ENCODE data around the gene HSPG2. TPM values are rescaled to one million over a fixed set of nuclear protein-coding genes. Genes with fewer than 3 reads are reported as not detected.
A peak's percentile ranks its signal among the peaks of the same experiment; 100 is the strongest.

The HSPG2 gene
- total and polyA plus RNA-seq, 9 of the 15 experiments (the other 6 are each of a cell fraction or from before 2014, with no cell fraction given), result 0.14 to 160 (median 15.7) TPM

DNA sequence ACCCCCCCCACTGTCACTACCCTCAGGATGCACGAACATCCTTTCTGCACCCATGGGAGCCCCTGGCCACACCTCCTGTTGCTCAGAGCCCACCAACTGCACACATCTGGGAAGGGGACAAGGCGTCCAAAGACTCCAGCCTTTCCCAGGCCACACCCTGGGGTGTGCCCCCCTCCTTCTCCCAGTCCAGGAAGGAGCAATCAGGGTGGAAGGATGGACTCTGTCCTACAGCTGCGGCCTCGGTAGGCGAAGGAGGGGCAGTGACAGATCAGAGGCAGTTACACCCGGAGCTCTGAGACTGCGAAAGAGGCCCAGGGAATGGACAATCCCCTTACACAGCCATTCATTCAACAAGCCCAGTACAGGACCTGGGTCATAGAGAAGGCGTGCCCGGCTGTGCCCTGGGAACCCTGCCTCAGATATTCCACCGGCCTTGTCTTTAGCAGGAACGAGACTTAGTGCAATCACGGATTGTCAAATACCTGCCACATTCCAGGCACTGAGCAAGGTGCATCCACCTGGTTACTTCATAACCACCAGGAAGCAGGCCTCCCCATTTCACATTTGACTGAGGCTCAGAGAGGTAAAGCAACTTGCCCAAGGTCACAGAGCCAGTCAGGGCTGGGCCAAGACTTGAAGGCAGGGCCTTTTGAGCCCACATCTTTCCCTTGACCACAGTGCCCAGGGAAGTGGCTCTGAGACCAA, 9.4 kb downstream of the HSPG2 start:
- 79% methylated on average over 12 of the region's 12 CpGs for WGBS (ENCODE audit: insufficient coverage, low coverage, missing lambda C conversion rate)
- no peaks in the 10 kb centered on the region for H3K9me1 ChIP-seq (ENCODE audit: control insufficient read depth, insufficient read depth, low read length)
- no peak for ATAC-seq
- H3K27ac ChIP-seq (ENCODE audit: extremely low read depth, low read depth, low read length), result no peak overlapping the region
- H3K36me3 ChIP-seq (ENCODE audit: control insufficient read depth, insufficient read depth, low read length), result peaks cover 44% of the 10 kb centered on the region
- no peak for TF ChIP-seq NR3C1 (CRISPR knock-in tag; IDR thresholded peaks at IDR 0.05)
- TF ChIP-seq, protein P1, sequence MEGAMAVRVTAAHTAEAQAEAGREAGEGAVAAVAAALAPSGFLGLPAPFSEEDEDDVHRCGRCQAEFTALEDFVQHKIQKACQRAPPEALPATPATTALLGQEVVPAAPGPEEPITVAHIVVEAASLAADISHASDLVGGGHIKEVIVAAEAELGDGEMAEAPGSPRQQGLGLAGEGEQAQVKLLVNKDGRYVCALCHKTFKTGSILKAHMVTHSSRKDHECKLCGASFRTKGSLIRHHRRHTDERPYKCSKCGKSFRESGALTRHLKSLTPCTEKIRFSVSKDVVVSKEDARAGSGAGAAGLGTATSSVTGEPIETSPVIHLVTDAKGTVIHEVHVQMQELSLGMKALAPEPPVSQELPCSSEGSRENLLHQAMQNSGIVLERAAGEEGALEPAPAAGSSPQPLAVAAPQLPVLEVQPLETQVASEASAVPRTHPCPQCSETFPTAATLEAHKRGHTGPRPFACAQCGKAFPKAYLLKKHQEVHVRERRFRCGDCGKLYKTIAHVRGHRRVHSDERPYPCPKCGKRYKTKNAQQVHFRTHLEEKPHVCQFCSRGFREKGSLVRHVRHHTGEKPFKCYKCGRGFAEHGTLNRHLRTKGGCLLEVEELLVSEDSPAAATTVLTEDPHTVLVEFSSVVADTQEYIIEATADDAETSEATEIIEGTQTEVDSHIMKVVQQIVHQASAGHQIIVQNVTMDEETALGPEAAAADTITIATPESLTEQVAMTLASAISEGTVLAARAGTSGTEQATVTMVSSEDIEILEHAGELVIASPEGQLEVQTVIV (CRISPR knock-in tag; IDR thresholded peaks at IDR 0.05; ENCODE audit: borderline replicate concordance), result no peak
- TF ChIP-seq MEF2A (IDR thresholded peaks at IDR 0.05; ENCODE audit: control insufficient read depth, low read depth, low read length), result no peak
- TF ChIP-seq KDM1A (IDR thresholded peaks at IDR 0.05), result peak in 1 of 2 experiments; percentile 56; a peak in 1 of 4 replicates
- 0 out of 4 replicates have a peak, but pooled peaks of 1 of the 2 experiments have one; percentile 33 for TF ChIP-seq RCOR1 (IDR thresholded peaks at IDR 0.05; ENCODE audit: borderline replicate concordance in 1 of 2, low read depth in 2 of 2, low read length in 2 of 2)
- peak; percentile 62 for TF ChIP-seq ZFP36 (IDR thresholded peaks at IDR 0.05; ENCODE audit: low read depth, low read length, partially characterized antibody)
- TF ChIP-seq FOXA3 (CRISPR knock-in tag; conservative IDR thresholded peaks at IDR 0.05 in 1 of 2, IDR thresholded peaks at IDR 0.05 in 1 of 2), result peak in 1 of 2 experiments; percentile 38; a peak in 1 of 4 replicates
- TF ChIP-seq SMARCB1 (IDR thresholded peaks at IDR 0.05; ENCODE audit: insufficient read length, low read depth), result no peak
- TF ChIP-seq NCOR1 (IDR thresholded peaks at IDR 0.05), result no peak
- TF ChIP-seq MAFG (tag; conservative IDR thresholded peaks at IDR 0.05), result no peak
- TF ChIP-seq FIP1L1 (IDR thresholded peaks at IDR 0.05; ENCODE audit: low read depth, low read length, poor library complexity, severe bottlenecking), result no peak
- TF ChIP-seq RBM25 (IDR thresholded peaks at IDR 0.05; ENCODE audit: low read depth, low read length, severe bottlenecking), result peak; percentile 53
- peak; percentile 76 for TF ChIP-seq BCOR (IDR thresholded peaks at IDR 0.05)
- no peaks in the 10 kb centered on the region for H3K9me3 ChIP-seq (replicated peaks; ENCODE audit: control insufficient read depth, insufficient read depth, low read depth, low read length)
- 0 out of 2 replicates have a peak, but pooled peaks cover 2% of the 10 kb centered on the region for H4K20me1 ChIP-seq (replicated peaks; ENCODE audit: control insufficient read depth, insufficient read depth, low read length)
- H3K27me3 ChIP-seq (ENCODE audit: control insufficient read depth in 2 of 2, insufficient read depth in 2 of 2, low read length in 2 of 2), result no peaks in the 10 kb centered on the region
- peak overlapping the region in 1 of 2 experiments; percentile 60; a peak in 2 of 4 replicates for H3K9ac ChIP-seq (ENCODE audit: insufficient read depth in 1 of 2, low read depth in 2 of 2, low read length in 2 of 2)
- H2AFZ ChIP-seq (ENCODE audit: low read depth, low read length), result no peak overlapping the region
- FAIRE-seq, result no peak
- peaks cover 80% of the 10 kb centered on the region for H3K79me2 ChIP-seq (ENCODE audit: control insufficient read depth, insufficient read depth, low read length)
- peak in 1 of 4 experiments; percentile 25 for DNase-seq (ENCODE audit: extremely low read depth in 1 of 4, low spot score in 3 of 4)
- peaks cover 57 to 61% of the 10 kb centered on the region in 2 experiments for H3K4me1 ChIP-seq (replicated peaks in 1 of 2; ENCODE audit: control insufficient read depth in 2 of 2, insufficient read depth in 2 of 2, low read length in 2 of 2)
- no TSS peak for BruUV-seq (replicated peaks)
- H3K4me3 ChIP-seq, result no peak overlapping the region
- in situ Hi-C loops (cut with MboI), result no loop called here
- CTCF ChIA-PET (ENCODE audit: low intra/inter-chr PET ratio), result no interaction called here
- H3K4me2 ChIP-seq (ENCODE audit: insufficient read depth, low read length), result no peak overlapping the region
- intact Hi-C loops (cut with micrococcal nuclease), result no loop called here
- POLR2A ChIA-PET, result interaction anchor here (0.6 to 1.0 kb wide), 2 partner anchors 10 to 20 kb away, joined by 4 read pairs; no protein-coding TSS in a partner anchor
